GM18511 (cell line): ENCODE data around the gene USP34.
"Not testable (repeated sequence)": the region's sequence is repeated elsewhere in the genome, so short reads cannot be mapped to it uniquely, and the experiment has no call there.

Source experiments
- ATAC-seq: cut with Tn5 transposase; IDR thresholded peaks from one replicate; pipeline ENCODE4 v1.9.1; 2021; ENCODE audit warnings: mild to moderate bottlenecking, moderate library complexity; ENCODE audit not compliant: unreplicated experiment

USP34 gene

DNA sequence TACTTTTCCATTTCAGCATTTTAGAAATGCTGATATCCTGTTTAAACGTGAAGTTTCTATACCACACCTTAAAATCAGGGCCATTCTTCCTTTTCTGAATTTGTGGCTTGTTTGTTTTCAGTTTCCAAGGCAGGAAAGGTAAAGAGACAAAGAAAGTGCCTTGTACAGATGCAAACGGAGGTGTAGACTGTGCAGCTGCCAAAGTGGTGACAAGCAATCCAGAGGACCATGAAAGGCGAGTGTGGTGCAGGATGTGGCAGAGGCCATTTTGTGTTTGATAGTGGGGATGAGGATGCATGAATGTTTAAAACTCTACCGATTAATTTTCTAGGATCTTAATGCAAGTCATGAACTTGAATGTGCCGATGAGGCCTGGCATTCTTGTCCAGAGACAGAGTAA, 308.2 kb downstream of the USP34 start:
- ATAC-seq, result no peak

GRCh38 chr2:61161888-61162287, 309.0 kb downstream of the USP34 start, which contains the start of gene C2orf74:
Gene C2orf74, plus strand, starts transcription at chr2:61162188. Its CDS starts 327 bp downstream, at chr2:61162515.
- no peak for ATAC-seq

- no peak for ATAC-seq
Observed at GRCh38 chr2:61158356-61158955, 312.4 kb downstream of the USP34 start.

DNA sequence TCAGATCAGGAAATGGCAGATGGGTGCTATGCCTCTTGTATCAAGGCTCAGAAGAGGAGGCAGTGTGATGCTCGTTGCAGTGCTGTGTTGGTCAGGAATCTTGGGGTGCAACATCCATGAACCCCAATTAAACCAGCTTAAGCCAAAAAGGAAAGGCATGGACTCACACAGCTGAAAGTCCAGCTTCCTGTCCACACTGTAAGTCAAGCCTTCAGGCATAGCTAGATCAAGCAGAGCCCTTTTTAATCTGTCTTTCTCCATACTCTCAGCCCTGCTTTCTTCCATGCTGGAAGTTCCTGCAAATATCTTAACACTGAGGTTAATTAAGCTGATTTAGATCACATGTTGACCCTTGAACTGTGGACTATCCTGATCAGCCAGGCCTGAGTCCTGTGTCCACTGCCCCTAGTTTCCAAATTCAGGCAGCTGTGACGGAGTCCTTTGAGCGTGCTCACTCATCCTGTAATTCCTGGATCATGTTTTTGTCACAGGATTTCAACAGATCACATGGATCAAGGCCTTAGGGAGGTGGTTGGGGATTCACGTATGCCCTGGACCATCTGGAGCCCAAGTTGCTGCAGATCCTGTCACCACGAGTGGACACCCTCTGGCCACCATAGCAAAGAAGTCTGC, 313.4 kb downstream of the USP34 start:
- no peak for ATAC-seq

- no peak for ATAC-seq
Observed at GRCh38 chr2:61151436-61151835, 319.5 kb downstream of the USP34 start.

DNA sequence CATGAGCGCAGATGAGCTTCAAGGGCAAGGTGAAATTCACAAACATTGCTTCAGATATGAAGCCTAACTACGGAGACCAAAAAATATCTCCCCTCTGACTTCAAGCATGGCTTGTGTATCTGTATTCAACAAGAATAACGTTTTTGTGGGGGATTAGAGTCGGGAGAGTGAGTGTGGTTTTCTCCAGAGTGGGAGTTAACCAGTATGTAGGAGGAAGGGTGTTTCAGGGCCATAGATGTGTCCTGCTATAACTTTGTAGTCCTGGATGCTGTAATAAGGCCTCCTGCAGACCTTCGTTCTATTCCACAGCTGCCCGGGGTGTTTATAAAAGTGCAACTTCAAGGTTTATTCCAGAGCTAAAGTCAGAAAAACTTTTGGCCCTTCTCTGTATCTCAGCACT, 321.8 kb downstream of the USP34 start:
- ATAC-seq, result no peak

DNA sequence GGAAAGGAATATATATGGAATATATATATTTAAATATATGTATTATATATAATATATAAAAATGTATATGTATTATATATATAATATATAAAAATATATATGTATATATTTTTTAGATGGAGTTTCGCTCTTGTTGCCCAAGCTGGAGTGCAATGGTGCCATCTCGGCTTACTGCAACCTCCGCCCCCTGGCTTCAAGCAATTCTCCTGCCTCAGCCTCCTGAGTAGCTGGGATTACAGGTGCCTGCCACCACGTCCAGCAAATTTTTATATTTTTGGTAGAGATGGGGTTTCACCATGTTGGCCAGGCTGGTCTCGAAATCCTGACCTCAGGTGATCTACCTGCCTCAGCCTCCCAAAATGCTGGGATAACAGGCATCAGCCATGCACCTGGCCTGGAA, 322.8 kb downstream of the USP34 start:
- not testable (repeated sequence) for ATAC-seq

DNA sequence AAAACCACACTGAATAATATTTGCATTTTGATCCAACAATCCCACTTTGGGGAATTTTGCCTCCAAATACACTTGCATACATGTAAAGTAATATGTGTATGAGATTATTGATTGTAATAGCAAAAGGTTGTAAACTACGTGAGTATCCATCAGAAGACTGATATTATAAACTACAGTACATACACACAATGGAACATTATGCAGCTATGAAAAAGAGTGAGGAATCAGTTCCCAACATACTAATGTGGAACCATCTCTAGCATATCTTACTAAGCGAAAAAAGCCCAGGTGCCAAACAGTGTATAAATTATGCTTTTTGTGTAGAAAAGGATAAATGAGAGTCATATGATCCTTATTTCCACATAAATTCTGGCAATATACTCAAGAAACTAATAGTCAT, 324.9 kb downstream of the USP34 start:
- ATAC-seq, result no peak

DNA sequence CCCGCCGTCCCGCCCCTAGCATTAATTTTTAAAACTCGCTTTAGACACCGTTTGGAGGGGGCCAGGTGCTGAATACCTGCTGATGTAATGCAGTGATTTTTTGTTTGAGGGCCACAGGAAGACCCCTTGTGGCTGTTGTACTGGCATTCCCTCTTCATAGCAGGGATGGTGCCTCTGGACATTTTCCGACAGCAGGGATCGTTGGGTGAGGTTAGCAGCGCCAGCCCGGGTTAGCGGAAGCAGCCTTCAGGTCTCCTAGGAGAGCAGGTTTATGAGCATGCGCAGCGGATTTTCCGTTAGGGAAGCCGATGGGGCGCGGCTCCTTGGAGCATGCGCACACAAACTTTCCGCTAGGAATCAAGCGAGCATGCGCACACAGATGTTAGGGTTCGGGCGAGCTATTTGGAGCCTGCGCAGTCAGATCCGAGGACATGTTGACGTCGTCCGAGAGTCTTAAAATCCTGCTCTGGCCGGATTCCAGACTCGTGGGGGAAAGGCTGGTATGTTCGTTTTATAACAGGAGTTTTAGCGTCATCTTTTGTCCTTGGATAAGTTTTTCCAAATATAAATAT, 326.1 kb downstream of the USP34 start:
- peak; percentile 95 for ATAC-seq

- no peak for ATAC-seq
Observed at GRCh38 chr2:61141151-61141550, 329.7 kb downstream of the USP34 start.

DNA sequence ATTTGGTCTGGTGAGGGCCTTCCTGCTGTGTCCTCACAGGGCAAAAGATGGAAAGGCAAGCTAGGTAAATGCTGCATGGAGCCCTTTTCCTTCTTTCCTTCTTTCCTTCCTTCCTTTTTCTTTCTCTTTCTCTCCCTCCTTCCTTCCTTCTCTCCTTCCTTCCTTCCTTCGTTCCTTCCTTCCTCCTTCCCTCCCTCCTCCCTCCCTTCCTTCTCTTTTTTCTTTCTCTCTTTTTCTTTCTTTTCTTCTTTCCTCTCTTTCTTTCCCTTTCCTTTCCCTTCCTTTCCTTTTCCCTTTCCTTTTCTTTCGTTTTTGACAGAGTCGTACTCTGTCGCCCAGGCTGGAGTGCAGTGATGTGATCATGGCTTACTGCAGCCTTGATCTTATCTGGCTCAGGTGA, 332.0 kb downstream of the USP34 start:
- ATAC-seq, result no peak
